GM10266 (cell line): ENCODE data around the gene NYAP2.

ENCODE experiments used
- DNase-seq: peaks from one replicate; pipeline ENCODE4 v3.0.0; 2012; ENCODE audit errors: extremely low spot score
- TF ChIP-seq, protein P1 (sequence below): IDR thresholded peaks from 2 replicates; pipeline ENCODE4 v1.5.1; 2012; ENCODE audit warnings: mild to moderate bottlenecking, low read depth; ENCODE audit not compliant: control insufficient read depth, insufficient read depth; ENCODE audit errors: missing control alignments

Gene NYAP2

DNA sequence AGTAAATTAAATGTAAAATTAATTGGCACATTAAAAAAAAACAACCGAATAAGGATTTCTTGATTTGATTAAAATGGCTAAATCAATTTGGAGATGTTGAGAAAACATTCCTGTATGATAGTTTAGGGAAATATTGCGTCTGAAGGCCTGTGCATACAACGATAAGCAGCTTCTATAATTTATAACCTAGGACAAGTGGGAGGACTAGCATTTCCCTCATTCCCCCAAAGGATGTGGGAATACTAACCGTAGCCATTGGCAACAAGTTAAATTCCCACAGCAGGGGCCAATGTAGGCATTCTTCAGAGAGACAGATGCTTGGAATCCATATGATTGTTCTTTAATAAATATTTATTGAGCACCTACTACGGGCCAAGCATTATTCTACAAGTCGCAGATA is 134.5 kb downstream of the NYAP2 start:
- TF ChIP-seq, protein P1, sequence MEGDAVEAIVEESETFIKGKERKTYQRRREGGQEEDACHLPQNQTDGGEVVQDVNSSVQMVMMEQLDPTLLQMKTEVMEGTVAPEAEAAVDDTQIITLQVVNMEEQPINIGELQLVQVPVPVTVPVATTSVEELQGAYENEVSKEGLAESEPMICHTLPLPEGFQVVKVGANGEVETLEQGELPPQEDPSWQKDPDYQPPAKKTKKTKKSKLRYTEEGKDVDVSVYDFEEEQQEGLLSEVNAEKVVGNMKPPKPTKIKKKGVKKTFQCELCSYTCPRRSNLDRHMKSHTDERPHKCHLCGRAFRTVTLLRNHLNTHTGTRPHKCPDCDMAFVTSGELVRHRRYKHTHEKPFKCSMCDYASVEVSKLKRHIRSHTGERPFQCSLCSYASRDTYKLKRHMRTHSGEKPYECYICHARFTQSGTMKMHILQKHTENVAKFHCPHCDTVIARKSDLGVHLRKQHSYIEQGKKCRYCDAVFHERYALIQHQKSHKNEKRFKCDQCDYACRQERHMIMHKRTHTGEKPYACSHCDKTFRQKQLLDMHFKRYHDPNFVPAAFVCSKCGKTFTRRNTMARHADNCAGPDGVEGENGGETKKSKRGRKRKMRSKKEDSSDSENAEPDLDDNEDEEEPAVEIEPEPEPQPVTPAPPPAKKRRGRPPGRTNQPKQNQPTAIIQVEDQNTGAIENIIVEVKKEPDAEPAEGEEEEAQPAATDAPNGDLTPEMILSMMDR = no peak
- no peak for DNase-seq

DNA sequence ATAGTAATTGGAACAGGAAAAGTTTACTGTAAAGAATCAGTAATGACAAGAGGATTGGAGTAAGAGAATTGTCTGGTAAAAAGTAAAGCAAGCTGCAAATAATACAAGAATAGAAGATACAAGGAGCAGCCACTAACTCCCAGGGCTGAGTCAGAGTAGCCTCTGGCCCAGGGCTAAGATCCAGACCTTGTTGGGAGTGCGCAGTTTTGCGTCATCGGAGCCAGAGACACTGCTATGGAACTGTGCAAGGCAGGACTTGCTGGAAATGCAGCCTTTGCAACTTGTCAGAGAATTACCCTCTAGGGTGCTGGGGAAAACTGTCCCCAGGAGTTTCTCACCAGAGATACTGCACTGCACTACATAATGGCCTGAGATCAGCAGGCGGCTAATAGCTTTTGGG is 135.2 kb downstream of the NYAP2 start:
- no peak for DNase-seq

DNA sequence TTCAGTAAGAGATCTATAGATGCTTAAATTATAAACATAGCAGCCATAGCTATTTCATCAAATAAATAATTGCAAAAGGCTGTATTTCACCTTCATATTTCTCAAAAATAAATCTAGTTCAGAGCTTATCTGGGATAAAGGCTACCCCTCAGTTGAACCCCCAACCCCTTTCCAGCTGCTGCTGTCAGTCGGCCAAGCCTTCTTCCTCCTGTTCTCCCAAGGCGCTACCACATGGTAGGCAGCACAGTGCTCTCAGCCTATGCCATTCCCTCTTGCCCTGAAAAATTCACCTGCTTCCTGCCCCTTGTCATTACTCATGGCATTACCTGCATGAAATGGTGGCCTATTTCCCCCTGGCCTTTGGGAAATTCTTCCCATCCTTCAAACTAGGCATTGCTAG is 136.5 kb downstream of the NYAP2 start:
- TF ChIP-seq, protein P1 = no peak
- DNase-seq = no peak

More for the DNA sequence above, 135.2 kb downstream of the NYAP2 start:
- TF ChIP-seq, protein P1 = no peak

DNA sequence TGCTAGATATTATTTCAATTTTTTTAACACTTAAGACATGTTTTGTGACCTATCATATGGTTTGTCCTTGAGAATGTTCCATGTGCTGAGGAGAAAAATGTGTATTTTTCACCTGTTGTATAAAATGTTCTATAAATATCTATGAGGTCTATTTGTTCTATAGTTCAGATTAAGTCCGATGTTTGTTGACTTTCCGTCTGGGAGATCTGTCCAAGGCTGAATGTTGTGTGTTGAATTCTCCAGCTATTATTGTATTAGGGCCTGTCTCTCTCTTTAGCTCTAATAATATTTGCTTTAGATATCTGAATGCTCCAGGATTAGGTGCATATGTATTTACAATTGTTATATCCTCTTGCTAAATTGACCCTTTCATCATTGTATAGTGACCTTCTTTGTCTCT is 144.1 kb downstream of the NYAP2 start:
- TF ChIP-seq, protein P1 = no peak
- DNase-seq = no peak

DNA sequence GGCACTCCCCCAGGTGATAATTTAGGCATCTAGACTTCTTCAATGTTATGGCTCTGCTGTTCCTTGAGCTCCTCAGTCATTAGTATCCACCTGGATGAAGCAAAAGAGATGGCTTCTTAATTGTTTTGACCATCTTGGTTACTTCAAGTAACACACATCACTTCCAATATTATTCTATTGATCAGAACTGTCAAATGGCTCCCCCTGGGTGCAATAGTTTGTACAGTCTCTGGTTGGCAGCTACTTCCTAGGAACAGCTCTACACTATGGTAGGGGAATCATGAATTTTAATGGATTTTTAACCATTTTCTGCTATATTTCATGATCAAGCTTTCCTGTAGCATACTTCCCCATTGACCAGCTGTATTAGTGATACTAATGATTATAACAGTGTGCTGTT is 157.0 kb downstream of the NYAP2 start:
- DNase-seq = no peak
- TF ChIP-seq, protein P1 = no peak

DNA sequence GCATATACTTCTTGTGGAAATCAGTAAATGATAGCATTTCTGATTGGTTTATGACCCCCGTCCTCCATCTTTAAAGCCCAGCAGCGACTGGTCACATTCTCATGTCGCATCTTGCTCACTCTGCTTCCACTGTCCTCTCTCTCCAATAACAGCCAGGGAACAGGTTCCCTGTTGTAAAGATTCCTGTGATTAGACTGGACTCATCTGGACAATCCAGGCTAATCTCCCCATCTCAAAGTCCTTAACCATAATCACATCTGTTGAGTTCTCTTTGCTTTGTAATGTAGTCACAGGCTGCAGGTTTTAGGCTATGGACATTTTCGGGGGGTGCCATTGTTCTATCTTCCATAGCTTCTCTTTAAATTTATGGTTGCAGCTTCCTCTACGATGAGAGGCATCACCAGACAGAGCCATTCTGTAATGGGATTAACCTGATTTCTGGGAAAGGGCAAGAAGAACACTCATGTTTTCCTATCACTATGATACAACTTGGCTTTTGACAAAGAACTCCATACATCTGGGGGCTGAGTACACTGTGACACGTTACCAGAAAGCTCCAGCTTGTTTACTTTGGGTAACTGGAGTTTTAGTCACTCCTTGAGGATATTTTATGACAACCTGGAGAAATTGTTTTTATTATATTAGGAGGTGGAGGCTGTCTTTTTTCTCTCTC is 159.0 kb downstream of the NYAP2 start:
- no peak for DNase-seq
- TF ChIP-seq, protein P1 = no peak

DNA sequence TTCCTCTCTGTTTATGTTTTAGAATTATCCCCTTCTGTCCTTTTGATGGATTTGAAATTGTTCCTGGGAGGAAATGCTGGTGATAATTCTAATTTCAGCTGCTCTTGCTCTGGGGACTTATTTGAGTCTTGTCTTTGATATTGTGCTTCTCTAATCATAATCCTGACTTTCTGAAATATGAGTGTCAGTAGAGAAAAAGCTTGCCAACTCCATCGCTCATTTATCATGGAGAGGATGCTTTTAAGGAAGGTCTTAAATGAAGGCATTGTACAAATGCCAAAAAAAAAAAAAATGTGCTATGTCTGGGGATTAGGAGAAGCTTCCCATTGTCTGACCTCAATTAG is 159.5 kb downstream of the NYAP2 start:
- TF ChIP-seq, protein P1 = no peak

More for the DNA sequence above, 159.5 kb downstream of the NYAP2 start:
- DNase-seq = no peak
